ENCODE measurements around the gene SSTR5.
"Not testable (repeated sequence)": the region's sequence is repeated elsewhere in the genome, so short reads cannot be mapped to it uniquely, and the experiment has no call there.

Gene SSTR5

GRCh38 chr16:1082952-1083675 lies 10.6 kb downstream of the SSTR5 start:
- no peak overlapping the region for H3K4me3 ChIP-seq (ENCODE audit: low read depth, low read length)
- no peak for DNase-seq (ENCODE audit: low read depth)
- TF ChIP-seq, protein P1, sequence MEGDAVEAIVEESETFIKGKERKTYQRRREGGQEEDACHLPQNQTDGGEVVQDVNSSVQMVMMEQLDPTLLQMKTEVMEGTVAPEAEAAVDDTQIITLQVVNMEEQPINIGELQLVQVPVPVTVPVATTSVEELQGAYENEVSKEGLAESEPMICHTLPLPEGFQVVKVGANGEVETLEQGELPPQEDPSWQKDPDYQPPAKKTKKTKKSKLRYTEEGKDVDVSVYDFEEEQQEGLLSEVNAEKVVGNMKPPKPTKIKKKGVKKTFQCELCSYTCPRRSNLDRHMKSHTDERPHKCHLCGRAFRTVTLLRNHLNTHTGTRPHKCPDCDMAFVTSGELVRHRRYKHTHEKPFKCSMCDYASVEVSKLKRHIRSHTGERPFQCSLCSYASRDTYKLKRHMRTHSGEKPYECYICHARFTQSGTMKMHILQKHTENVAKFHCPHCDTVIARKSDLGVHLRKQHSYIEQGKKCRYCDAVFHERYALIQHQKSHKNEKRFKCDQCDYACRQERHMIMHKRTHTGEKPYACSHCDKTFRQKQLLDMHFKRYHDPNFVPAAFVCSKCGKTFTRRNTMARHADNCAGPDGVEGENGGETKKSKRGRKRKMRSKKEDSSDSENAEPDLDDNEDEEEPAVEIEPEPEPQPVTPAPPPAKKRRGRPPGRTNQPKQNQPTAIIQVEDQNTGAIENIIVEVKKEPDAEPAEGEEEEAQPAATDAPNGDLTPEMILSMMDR (conservative IDR thresholded peaks at IDR 0.05; ENCODE audit: low read depth, low read length) = no peak

DNA sequence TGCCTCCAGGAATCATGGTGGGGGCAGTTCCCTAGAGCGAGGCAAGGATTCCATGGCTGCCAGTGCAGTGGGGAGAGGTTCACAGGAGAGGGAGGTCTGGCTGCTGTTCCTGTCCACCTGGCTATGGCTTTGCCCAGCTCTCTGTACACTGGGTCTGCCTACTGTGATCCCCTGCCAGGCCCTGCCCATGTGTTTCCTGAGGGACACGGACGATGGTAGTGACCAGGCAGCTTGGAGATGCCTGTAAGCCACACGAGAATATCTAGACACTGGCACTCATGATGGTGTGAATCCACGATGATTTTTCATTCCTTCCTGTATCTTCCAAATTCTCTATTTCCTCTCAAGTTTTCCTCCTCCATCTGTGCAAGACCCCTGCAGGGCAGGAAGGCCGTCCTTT lies 12.4 kb downstream of the SSTR5 start:
- H3K4me3 ChIP-seq (ENCODE audit: low read depth, low read length) = no peak overlapping the region
- no peak for DNase-seq (ENCODE audit: low read depth)
- TF ChIP-seq, protein P1 (conservative IDR thresholded peaks at IDR 0.05; ENCODE audit: low read depth, low read length) = no peak

DNA sequence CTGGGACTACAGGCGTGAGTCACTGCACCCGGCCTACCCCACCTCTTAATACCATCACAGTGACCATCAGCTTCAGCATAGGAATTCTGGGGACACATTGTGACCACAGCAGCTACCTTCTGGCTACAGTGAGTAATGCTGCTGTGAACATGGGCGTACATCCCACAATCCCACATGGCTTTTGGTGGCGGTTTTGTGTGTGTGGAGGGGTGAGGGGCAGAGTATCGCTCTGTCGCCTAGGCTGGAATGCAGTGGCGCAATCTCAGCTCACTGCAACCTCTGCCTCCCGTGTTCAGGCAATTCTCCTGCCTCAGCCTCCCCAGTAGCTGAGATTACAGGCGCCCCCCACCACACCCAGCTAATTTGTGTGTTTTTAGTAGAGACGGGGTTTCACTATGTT lies 13.9 kb downstream of the SSTR5 start:
- not testable (repeated sequence) for DNase-seq (ENCODE audit: low read depth); H3K4me3 ChIP-seq (ENCODE audit: low read depth, low read length)

GRCh38 chr16:1088295-1089170 lies 16.0 kb downstream of the SSTR5 start:
- no peak overlapping the region for H3K4me3 ChIP-seq (ENCODE audit: low read depth, low read length)
- TF ChIP-seq, protein P1 (conservative IDR thresholded peaks at IDR 0.05; ENCODE audit: low read depth, low read length) = no peak
- DNase-seq (ENCODE audit: low read depth) = no peak

GRCh38 chr16:1089439-1089821 lies 16.9 kb downstream of the SSTR5 start:
- no peak for DNase-seq (ENCODE audit: low read depth)
- no peak overlapping the region for H3K4me3 ChIP-seq (ENCODE audit: low read depth, low read length)
- TF ChIP-seq, protein P1 (conservative IDR thresholded peaks at IDR 0.05; ENCODE audit: low read depth, low read length) = no peak

GRCh38 chr16:1089822-1090619 lies 17.5 kb downstream of the SSTR5 start:
- TF ChIP-seq, protein P1 (conservative IDR thresholded peaks at IDR 0.05; ENCODE audit: low read depth, low read length) = no peak
- DNase-seq (ENCODE audit: low read depth) = no peak

More at GRCh38 chr16:1089822-1090619, 17.5 kb downstream of the SSTR5 start:
- H3K4me3 ChIP-seq (ENCODE audit: low read depth, low read length) = no peak overlapping the region

Measured in choroid plexus epithelial cell (primary cell).